SK-N-MC (cell line): ENCODE measurements around the gene AARSD1.

Experiments
- DNase-seq: peaks from one replicate; pipeline ENCODE4 v3.0.0-alpha.2; 2011; ENCODE audit warnings: low read depth, low spot score
- H3K27ac ChIP-seq: fragments of 200-600 bp; sonication (generic); 2 replicates; pipeline ENCODE4 v1.5.1; 2016; ENCODE audit warnings: mixed run types
- H3K36me3 ChIP-seq: fragments of 200-600 bp; sonication (generic); 2 replicates; pipeline ENCODE4 v1.6.1; 2017; ENCODE audit warnings: antibody characterized with exemption, low read length, mixed read lengths; ENCODE audit not compliant: insufficient read depth
- H3K4me3 ChIP-seq: fragments of 200-600 bp; sonication (generic); 2 replicates; pipeline ENCODE4 v1.5.1; 2016
- H3K9ac ChIP-seq: fragments of 200-600 bp; sonication (generic); 2 replicates; pipeline ENCODE4 v1.8.0; 2017; ENCODE audit warnings: mixed run types, mixed read lengths; ENCODE audit not compliant: insufficient read length
- H3K9me3 ChIP-seq: fragments of 200-600 bp; sonication (generic); 2 replicates; pipeline ENCODE4 v1.6.1; 2017; ENCODE audit warnings: low read depth, mild to moderate bottlenecking, antibody characterized with exemption, low read length, moderate library complexity, mixed read lengths
- EZH2 ChIP-seq: fragments of 200-600 bp; sonication (generic); IDR thresholded peaks from one replicate; pipeline ENCODE4 v1.6.1; 2017; ENCODE audit warnings: antibody characterized with exemption
- FOXP2 ChIP-seq: optimal IDR thresholded peaks from 2 replicates; pipeline ENCODE3; 2011; ENCODE audit warnings: mild to moderate bottlenecking, moderate library complexity; ENCODE audit not compliant: insufficient read depth; ENCODE audit errors: extremely low read length, control extremely low read depth
- POLR2AphosphoS5 ChIP-seq: IDR thresholded peaks from 2 replicates; pipeline ENCODE4 v1.6.1; 2012; ENCODE audit warnings: mild to moderate bottlenecking, low read depth, low read length, borderline replicate concordance

Gene AARSD1

GRCh38 chr17:42904110-42904469 is 60.2 kb downstream of the AARSD1 start:
- Histone ChIP-seq H3K9me3 (no peaks in the 10 kb centered on the region), H3K27ac (no peak overlapping the region), H3K9ac (no peak overlapping the region), H3K36me3 (no peaks in the 10 kb centered on the region), H3K4me3 (no peak overlapping the region)
- no peak for DNase-seq
- TF ChIP-seq FOXP2 (no peak), POLR2AphosphoS5 (no peak), EZH2 (no peak)

GRCh38 chr17:42901535-42902229 is 62.6 kb downstream of the AARSD1 start:
- Histone ChIP-seq H3K9me3 (no peaks in the 10 kb centered on the region), H3K9ac (no peak overlapping the region), H3K4me3 (no peak overlapping the region), H3K36me3 (no peaks in the 10 kb centered on the region), H3K27ac (no peak overlapping the region)
- DNase-seq = no peak
- TF ChIP-seq FOXP2 = no peak
- TF ChIP-seq EZH2 = no peak
- no peak for TF ChIP-seq POLR2AphosphoS5
